Type B pancreatic cell (in vitro differentiated cells): Measurements from ENCODE around the gene XPC. TPM values are rescaled to one million over a fixed set of nuclear protein-coding genes. Genes with fewer than 3 reads are reported as not detected.

Experiments
- DNase-seq: peaks from one replicate; pipeline ENCODE4 v3.0.0; 2021; ENCODE audit warnings: mixed read lengths; ENCODE audit not compliant: unreplicated experiment; ENCODE audit errors: extremely low spot score
- H3K27ac Mint-ChIP-seq: 2 replicates; pipeline ENCODE4 v1.8.0; 2021; ENCODE audit warnings: mild to moderate bottlenecking, mixed read lengths
- H3K27me3 Mint-ChIP-seq: 2 replicates; pipeline ENCODE4 v1.8.0; 2021; ENCODE audit warnings: mixed read lengths
- H3K36me3 Mint-ChIP-seq: 2 replicates; pipeline ENCODE4 v1.8.0; 2021; ENCODE audit warnings: mixed read lengths
- H3K4me1 Mint-ChIP-seq: one replicate; pipeline ENCODE4 v1.8.0; 2021; ENCODE audit warnings: mixed read lengths; ENCODE audit not compliant: unreplicated experiment
- H3K4me3 Mint-ChIP-seq: 2 replicates; pipeline ENCODE4 v1.8.0; 2021; ENCODE audit warnings: mild to moderate bottlenecking, mixed read lengths
- H3K9me3 Mint-ChIP-seq: 2 replicates; pipeline ENCODE4 v1.8.0; 2021; ENCODE audit warnings: mixed read lengths
- total RNA-seq: library from RNA; stranded (reverse); gene quantifications from 2 replicates; pipeline ENCODE4 v1.2.1, GENCODE V29; 2021; ENCODE audit warnings: low replicate concordance
- TF ChIP-seq, protein P1 (sequence below): fragments of 200-600 bp; sonication (generic); conservative IDR thresholded peaks from 2 replicates; pipeline ENCODE4 v1.5.0; 2021; ENCODE audit warnings: antibody characterized with exemption, mild to moderate bottlenecking

Gene XPC
- total RNA-seq, 1 donor from 2014 or later, result 44.2 TPM

DNA sequence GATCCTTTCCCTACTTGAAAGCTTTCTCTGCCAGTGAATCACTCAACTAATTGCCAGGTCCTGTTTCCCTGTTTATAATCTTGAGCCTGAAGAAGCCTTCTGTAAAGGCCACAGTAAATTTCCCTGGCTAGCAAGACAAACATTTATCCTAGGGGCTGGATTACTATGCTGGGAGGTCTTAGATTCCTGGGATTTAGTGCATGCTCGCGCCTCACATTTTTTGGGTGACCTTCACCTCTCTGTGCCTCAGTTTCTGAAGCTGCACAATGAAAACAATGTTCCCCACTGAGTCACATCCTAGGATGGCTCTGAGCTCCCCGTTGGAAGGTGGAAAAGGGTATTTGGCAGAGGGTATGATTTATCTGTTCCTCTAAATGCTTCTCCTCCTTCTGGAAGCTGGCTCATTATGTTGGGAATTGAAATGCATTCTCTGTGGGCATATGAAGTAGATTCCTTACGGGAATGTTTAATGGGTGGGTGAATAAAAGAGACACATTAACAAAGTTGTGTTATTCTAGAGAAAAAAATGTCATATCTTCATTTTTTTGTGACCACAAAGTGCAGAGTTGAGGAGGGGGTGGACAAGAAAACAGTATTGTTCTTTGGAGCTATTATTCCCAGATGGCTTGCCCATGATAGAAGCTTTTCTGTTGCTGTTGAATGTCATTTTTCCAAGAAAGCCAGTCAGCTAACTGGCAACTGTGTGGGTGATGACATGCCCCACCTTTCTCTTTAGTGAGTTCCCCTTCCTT lies 32.6 kb upstream of the XPC start:
- Mint-ChIP-seq H3K4me3 (no peak overlapping the region), H3K27ac (no peak overlapping the region), H3K36me3 (peaks cover 3% of the 10 kb centered on the region), H3K9me3 (no peaks in the 10 kb centered on the region), H3K4me1 (peaks cover 18% of the 10 kb centered on the region), H3K27me3 (peaks cover 4% of the 10 kb centered on the region)
- TF ChIP-seq, protein P1, sequence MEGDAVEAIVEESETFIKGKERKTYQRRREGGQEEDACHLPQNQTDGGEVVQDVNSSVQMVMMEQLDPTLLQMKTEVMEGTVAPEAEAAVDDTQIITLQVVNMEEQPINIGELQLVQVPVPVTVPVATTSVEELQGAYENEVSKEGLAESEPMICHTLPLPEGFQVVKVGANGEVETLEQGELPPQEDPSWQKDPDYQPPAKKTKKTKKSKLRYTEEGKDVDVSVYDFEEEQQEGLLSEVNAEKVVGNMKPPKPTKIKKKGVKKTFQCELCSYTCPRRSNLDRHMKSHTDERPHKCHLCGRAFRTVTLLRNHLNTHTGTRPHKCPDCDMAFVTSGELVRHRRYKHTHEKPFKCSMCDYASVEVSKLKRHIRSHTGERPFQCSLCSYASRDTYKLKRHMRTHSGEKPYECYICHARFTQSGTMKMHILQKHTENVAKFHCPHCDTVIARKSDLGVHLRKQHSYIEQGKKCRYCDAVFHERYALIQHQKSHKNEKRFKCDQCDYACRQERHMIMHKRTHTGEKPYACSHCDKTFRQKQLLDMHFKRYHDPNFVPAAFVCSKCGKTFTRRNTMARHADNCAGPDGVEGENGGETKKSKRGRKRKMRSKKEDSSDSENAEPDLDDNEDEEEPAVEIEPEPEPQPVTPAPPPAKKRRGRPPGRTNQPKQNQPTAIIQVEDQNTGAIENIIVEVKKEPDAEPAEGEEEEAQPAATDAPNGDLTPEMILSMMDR, result no peak
- no peak for DNase-seq

DNA sequence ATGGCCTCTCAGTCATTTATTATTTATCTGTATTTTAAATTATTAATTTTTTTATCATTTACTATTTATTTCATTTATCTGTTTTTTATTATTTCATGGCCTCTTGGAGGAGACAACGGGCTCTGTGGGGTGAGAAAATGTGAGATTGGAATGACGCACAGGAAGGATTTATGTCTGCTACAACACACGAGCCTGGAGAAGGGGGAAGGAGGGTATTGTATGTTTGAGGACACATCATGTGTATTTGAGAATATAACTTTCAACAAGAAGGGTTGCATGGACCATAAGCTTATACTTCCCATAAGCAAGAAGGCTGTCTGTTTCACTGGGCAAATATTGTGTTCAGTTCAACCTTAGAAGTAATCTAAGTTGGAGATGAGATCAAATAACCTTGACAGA lies 31.9 kb upstream of the XPC start:
- H3K27ac Mint-ChIP-seq, result no peak overlapping the region
- H3K36me3 Mint-ChIP-seq, result peaks cover 3% of the 10 kb centered on the region
- no peaks in the 10 kb centered on the region for H3K9me3 Mint-ChIP-seq
- peaks cover 4% of the 10 kb centered on the region for H3K27me3 Mint-ChIP-seq
- TF ChIP-seq, protein P1, result no peak
- no peak for DNase-seq
- H3K4me3 Mint-ChIP-seq, result no peak overlapping the region
- peaks cover 18% of the 10 kb centered on the region for H3K4me1 Mint-ChIP-seq

DNA sequence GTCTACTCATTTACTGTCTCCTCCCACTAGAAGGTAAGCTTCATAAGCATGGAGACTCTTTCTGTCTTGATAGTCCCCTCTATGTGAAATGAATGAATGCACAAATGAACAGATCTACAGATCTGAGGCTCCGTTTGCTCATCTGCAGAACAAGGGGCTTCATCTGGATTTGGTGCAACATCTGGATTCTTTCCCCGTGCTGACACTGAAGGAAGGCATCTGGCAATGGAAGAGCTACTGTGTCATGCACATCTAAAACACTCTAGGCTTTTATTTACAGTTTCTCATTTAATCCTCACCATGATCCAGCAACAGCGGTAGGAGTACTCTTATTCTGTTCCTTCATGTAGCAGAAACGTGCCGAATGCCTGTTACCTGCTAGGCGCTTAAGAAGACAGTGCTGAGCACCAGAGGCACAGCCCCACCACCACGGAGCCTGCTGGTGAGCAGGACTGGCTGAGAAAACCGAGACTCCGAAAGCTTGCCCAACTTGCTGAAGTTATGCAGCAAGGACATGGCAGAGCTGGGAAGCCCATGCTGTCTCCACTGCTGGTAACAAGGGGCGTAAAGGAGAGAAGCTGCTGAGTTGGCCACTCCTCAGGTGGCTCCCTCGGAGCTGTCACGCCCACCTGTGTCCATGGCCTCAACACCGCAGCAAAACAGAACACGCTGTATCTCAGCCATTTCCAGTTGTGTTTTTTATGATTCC lies 31.3 kb upstream of the XPC start:
- TF ChIP-seq, protein P1, result no peak
- Mint-ChIP-seq H3K4me1 (peaks cover 18% of the 10 kb centered on the region), H3K9me3 (no peaks in the 10 kb centered on the region), H3K27me3 (peaks cover 4% of the 10 kb centered on the region), H3K36me3 (peaks cover 3% of the 10 kb centered on the region), H3K4me3 (no peak overlapping the region), H3K27ac (no peak overlapping the region)
- no peak for DNase-seq

DNA sequence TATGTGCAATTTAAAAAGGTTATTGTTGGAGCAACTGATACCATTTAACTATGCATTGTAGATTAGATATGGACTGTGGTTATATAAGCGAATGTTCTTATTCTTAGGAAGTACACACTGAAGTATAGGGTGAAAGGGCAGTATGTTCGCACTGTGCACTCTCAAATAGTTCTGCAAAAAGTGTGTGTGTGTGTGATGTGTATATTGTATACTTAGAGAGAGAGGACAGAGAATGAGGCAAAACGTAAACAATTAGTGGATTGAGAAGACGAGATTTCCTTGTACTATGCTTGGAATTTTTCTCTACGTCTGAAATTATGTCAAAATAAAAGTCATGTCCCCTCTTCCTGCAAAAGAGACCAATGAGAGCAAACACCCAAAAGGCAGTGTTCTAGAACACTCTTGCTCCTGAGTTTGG lies 30.6 kb upstream of the XPC start:
- no peaks in the 10 kb centered on the region for H3K9me3 Mint-ChIP-seq
- H3K27me3 Mint-ChIP-seq, result peaks cover 4% of the 10 kb centered on the region
- H3K36me3 Mint-ChIP-seq, result peaks cover 3% of the 10 kb centered on the region
- no peak overlapping the region for H3K4me3 Mint-ChIP-seq
- TF ChIP-seq, protein P1, result no peak
- peaks cover 18% of the 10 kb centered on the region for H3K4me1 Mint-ChIP-seq
- H3K27ac Mint-ChIP-seq, result no peak overlapping the region
- DNase-seq, result no peak

DNA sequence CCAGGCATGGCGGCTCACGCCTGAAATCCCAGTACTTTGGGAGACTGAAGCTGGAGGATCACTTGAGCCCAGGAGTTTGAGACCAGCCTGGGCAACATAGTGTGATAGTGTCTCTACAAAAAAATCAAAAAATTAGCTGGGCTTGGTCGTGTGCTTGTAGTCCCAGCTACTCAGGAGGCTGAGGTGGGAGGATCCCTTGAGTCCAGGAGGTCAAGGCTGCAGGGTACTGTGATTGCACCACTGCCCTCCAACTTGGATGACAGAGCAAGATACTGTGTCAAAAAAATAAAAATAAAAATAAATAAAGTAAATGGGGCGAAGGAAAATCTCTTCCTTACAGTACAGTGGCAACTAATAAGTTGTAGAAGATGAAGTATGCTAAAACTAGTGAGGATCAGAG lies 29.8 kb upstream of the XPC start:
- peaks cover 4% of the 10 kb centered on the region for H3K27me3 Mint-ChIP-seq
- no peak overlapping the region for H3K27ac Mint-ChIP-seq
- H3K9me3 Mint-ChIP-seq, result no peaks in the 10 kb centered on the region
- no peak for DNase-seq
- peaks cover 3% of the 10 kb centered on the region for H3K36me3 Mint-ChIP-seq
- no peak overlapping the region for H3K4me3 Mint-ChIP-seq
- TF ChIP-seq, protein P1, result no peak
- peaks cover 24% of the 10 kb centered on the region for H3K4me1 Mint-ChIP-seq
